MM.1S (cell line): Measurements from ENCODE around the gene CPEB1.

Experiments
- DNase-seq: peaks from one replicate; pipeline ENCODE4 v3.0.0-alpha.2; 2015
- H2AFZ ChIP-seq: fragments of 300-600 bp; sonication (generic); 2 replicates; pipeline ENCODE4 v1.6.0; 2016; ENCODE audit warnings: antibody characterized with exemption, low read length
- H3F3A ChIP-seq: fragments of 300-600 bp; sonication (generic); 2 replicates; pipeline ENCODE4 v1.6.1; 2016; ENCODE audit warnings: mild to moderate bottlenecking, antibody characterized with exemption, low read length, moderate library complexity, mixed read lengths; ENCODE audit not compliant: insufficient read depth
- H3K27ac ChIP-seq: fragments of 300-600 bp; sonication (generic); 2 replicates; pipeline ENCODE4 v1.5.1; 2016; ENCODE audit warnings: mild to moderate bottlenecking, low read length
- H3K27me3 ChIP-seq: fragments of 300-600 bp; sonication (generic); replicated peaks from 2 replicates; pipeline ENCODE4 v1.6.0; 2016; ENCODE audit warnings: low read length; ENCODE audit not compliant: insufficient read depth
- H3K36me3 ChIP-seq: fragments of 300-600 bp; sonication (generic); replicated peaks from 2 replicates; pipeline ENCODE4 v1.6.1; 2016; ENCODE audit warnings: mild to moderate bottlenecking, low read length, mixed read lengths; ENCODE audit not compliant: insufficient read depth
- H3K4me1 ChIP-seq: fragments of 300-600 bp; sonication (generic); 2 replicates; pipeline ENCODE4 v1.6.1; 2016; ENCODE audit warnings: low read length, mixed read lengths
- H3K4me2 ChIP-seq: fragments of 300-600 bp; sonication (generic); 2 replicates; pipeline ENCODE4 v1.6.0; 2016; ENCODE audit warnings: low read depth, low read length
- H3K4me3 ChIP-seq: fragments of 300-600 bp; sonication (generic); 2 replicates; pipeline ENCODE4 v1.5.1; 2016; ENCODE audit warnings: low read length, mixed read lengths
- H3K79me2 ChIP-seq: fragments of 300-600 bp; sonication (generic); 2 replicates; pipeline ENCODE4 v1.6.1; 2016; ENCODE audit warnings: mixed run types, low read length, mixed read lengths
- H3K9ac ChIP-seq: fragments of 300-600 bp; sonication (generic); 2 replicates; pipeline ENCODE4 v1.6.1; 2016; ENCODE audit warnings: low read length, mixed read lengths
- H3K9me2 ChIP-seq: fragments of 300-600 bp; sonication (generic); replicated peaks from 2 replicates; pipeline ENCODE4 v1.6.1; 2016; ENCODE audit warnings: mild to moderate bottlenecking, low read length, mixed read lengths; ENCODE audit not compliant: insufficient read depth
- H3K9me3 ChIP-seq: fragments of 300-600 bp; sonication (generic); replicated peaks from 2 replicates; pipeline ENCODE4 v1.6.1; 2016; ENCODE audit warnings: mild to moderate bottlenecking, low read length, mixed read lengths; ENCODE audit not compliant: insufficient read depth
- H4K20me1 ChIP-seq: fragments of 300-600 bp; sonication (generic); 2 replicates; pipeline ENCODE4 v1.6.1; 2016; ENCODE audit warnings: mild to moderate bottlenecking, low read length, moderate library complexity, mixed read lengths; ENCODE audit not compliant: insufficient read depth
- EZH2 ChIP-seq: fragments of 300-600 bp; sonication (generic); optimal IDR thresholded peaks from 2 replicates; pipeline ENCODE3; 2017; ENCODE audit warnings: low read depth, mild to moderate bottlenecking, antibody characterized with exemption, low read length, mixed read lengths
- EZH2phosphoT487 ChIP-seq: fragments of 300-600 bp; sonication (generic); IDR thresholded peaks from 2 replicates; pipeline ENCODE4 v1.6.1; 2018; ENCODE audit warnings: antibody characterized with exemption, low read length
- TF ChIP-seq, protein P1 (sequence below): fragments of 300-600 bp; sonication (generic); IDR thresholded peaks from 2 replicates; pipeline ENCODE4 v1.5.1; 2016; ENCODE audit warnings: antibody characterized with exemption, low read length, mixed read lengths

Gene CPEB1

DNA sequence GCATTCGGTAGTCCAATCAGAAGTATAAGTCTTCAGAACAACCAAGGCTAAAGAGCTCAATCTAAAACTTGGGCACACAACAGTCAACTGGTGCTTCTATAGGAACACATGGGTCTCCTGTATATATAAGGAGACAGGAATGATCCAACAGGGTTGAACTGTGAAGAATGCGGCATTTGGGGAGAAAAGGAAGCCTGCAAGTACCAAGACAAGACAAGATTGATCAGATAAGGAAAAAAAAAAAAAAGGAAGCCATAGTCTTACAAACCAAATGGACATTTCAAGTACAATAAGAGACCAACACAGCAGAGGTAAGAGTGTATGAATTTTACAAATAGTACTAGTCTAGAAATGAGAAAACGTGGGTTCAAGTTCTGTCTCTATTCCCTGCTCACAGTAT is 6.5 kb downstream of the CPEB1 start:
- no peaks in the 10 kb centered on the region for H3K36me3 ChIP-seq
- H2AFZ ChIP-seq: no peak overlapping the region
- H3K4me1 ChIP-seq: no peaks in the 10 kb centered on the region
- no peak overlapping the region for H3K4me2 ChIP-seq
- H3F3A ChIP-seq: no peaks in the 10 kb centered on the region
- no peaks in the 10 kb centered on the region for H3K79me2 ChIP-seq
- H3K9me2 ChIP-seq: no peaks in the 10 kb centered on the region
- no peaks in the 10 kb centered on the region for H4K20me1 ChIP-seq
- no peak overlapping the region for H3K4me3 ChIP-seq
- no peak overlapping the region for H3K9ac ChIP-seq
- no peak overlapping the region for H3K27ac ChIP-seq
- H3K9me3 ChIP-seq: no peaks in the 10 kb centered on the region
- no peak for DNase-seq
- H3K27me3 ChIP-seq: no peaks in the 10 kb centered on the region
- TF ChIP-seq, protein P1, sequence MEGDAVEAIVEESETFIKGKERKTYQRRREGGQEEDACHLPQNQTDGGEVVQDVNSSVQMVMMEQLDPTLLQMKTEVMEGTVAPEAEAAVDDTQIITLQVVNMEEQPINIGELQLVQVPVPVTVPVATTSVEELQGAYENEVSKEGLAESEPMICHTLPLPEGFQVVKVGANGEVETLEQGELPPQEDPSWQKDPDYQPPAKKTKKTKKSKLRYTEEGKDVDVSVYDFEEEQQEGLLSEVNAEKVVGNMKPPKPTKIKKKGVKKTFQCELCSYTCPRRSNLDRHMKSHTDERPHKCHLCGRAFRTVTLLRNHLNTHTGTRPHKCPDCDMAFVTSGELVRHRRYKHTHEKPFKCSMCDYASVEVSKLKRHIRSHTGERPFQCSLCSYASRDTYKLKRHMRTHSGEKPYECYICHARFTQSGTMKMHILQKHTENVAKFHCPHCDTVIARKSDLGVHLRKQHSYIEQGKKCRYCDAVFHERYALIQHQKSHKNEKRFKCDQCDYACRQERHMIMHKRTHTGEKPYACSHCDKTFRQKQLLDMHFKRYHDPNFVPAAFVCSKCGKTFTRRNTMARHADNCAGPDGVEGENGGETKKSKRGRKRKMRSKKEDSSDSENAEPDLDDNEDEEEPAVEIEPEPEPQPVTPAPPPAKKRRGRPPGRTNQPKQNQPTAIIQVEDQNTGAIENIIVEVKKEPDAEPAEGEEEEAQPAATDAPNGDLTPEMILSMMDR: no peak
- TF ChIP-seq EZH2 (no peak), EZH2phosphoT487 (no peak)

DNA sequence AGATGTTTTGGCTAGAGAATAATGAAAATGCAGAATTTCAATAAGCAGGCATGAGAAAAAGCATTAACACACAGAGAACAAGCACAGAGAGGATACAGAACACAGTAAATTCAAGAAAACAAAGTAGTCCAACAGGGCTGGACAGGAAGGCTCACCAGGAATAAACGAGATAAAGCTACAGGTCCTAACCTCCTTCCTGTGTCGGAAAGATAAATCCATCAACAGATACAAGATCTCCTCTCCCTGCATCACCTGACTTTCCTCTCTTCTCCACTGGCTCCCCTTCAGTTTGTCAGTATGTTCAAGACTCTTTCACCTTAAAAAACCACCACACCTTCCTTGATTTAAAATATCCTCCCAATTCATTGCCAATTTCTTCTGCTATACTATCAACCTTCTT is 11.4 kb downstream of the CPEB1 start:
- H3K9me3 ChIP-seq: no peaks in the 10 kb centered on the region
- H3K4me3 ChIP-seq: no peak overlapping the region
- no peaks in the 10 kb centered on the region for H4K20me1 ChIP-seq
- no peak for DNase-seq
- no peaks in the 10 kb centered on the region for H3K4me1 ChIP-seq
- no peaks in the 10 kb centered on the region for H3F3A ChIP-seq
- no peak overlapping the region for H3K27ac ChIP-seq
- H3K36me3 ChIP-seq: no peaks in the 10 kb centered on the region
- no peaks in the 10 kb centered on the region for H3K9me2 ChIP-seq
- H3K9ac ChIP-seq: no peak overlapping the region
- no peaks in the 10 kb centered on the region for H3K79me2 ChIP-seq
- no peak overlapping the region for H2AFZ ChIP-seq
- TF ChIP-seq EZH2phosphoT487 (no peak), EZH2 (no peak)
- TF ChIP-seq, protein P1: no peak
- H3K4me2 ChIP-seq: no peak overlapping the region
- H3K27me3 ChIP-seq: no peaks in the 10 kb centered on the region

DNA sequence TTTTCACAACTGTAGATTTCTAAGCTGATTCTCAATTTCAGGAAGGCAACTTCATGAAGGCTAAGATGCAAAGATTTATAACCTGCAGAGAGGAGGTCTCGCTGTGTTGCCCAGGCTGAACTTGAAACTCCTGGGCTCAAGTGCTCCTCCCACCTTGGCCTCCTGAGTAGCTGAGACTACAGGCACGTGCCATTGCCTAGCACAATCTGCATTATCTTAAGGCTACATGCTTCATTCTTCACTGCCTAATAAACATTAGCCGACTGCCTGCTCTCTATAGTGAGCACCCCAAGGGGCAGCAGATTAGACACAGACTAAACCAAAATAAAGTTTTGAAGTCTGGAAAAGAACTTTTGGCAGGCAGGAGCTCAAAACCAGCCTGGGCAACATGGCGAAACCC is 17.1 kb downstream of the CPEB1 start:
- H3K9me2 ChIP-seq: no peaks in the 10 kb centered on the region
- no peaks in the 10 kb centered on the region for H4K20me1 ChIP-seq
- no peaks in the 10 kb centered on the region for H3K9me3 ChIP-seq
- H3K4me2 ChIP-seq: no peak overlapping the region
- no peaks in the 10 kb centered on the region for H3K27me3 ChIP-seq
- H3K36me3 ChIP-seq: no peaks in the 10 kb centered on the region
- TF ChIP-seq EZH2phosphoT487 (no peak), EZH2 (no peak)
- TF ChIP-seq, protein P1: no peak
- no peak overlapping the region for H2AFZ ChIP-seq
- H3F3A ChIP-seq: no peaks in the 10 kb centered on the region
- H3K27ac ChIP-seq: no peak overlapping the region
- DNase-seq: no peak
- H3K4me1 ChIP-seq: no peaks in the 10 kb centered on the region
- H3K9ac ChIP-seq: no peak overlapping the region
- no peak overlapping the region for H3K4me3 ChIP-seq
- H3K79me2 ChIP-seq: no peaks in the 10 kb centered on the region
